HG03575 (cell line): ENCODE results near the gene MOGAT3.

ENCODE experiments used
- ATAC-seq: cut with Tn5 transposase; IDR thresholded peaks from one replicate; pipeline ENCODE4 v1.9.1; 2021; ENCODE audit not compliant: unreplicated experiment, insufficient number of reproducible peaks, low FRiP score; ENCODE audit errors: extremely low read depth

Gene MOGAT3

GRCh38 chr7:101165958-101166647 is 34.7 kb downstream of the MOGAT3 start:
- ATAC-seq, result no peak

DNA sequence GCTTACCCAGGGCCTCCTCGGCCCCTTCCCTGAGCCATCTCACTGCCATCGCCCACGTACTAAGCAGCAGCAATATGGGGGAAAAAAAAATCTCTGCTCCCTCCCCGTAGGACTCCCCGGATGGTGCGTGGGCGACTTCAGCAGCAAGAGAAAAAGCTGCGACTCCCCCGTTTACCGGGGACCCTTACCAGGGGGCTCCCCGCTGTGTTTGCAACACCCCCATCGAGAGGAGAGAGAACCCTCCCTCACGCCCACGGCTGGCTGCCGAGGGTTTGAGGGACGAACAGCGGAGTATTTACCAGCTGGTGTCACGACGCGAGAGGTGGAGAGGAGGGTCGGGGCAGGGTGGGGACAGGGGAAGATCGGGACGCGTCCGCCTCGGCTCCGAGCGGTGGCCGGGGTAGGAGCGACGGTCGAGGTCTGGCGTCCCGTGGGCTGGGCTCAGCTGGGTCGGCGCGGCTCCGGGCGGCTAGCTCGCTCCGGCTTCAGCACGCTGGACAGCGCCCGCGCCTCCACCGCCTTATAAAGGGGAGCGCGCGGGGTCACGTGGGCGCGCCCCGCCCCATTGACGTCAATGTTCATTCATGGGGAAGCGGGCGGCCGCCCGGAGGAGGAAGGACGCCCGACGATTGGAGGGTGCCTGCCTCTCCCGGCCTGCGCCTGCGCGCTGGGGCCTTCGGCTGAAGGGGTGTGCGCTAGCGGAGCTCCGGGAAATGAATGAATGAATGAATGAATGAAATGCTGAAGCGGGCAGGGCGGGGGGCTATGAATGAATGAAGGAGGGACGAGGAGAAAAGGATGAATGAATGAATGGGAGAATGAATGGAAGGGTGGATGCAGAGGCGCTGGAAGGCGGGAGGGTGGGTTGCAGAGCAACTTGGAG is 35.5 kb downstream of the MOGAT3 start, which contains the start of gene VGF:
Gene VGF (minus strand): TSS at position 495 of the 883 bp plus-strand sequence. CDS start 726 bp downstream, outside the sequence.
- ATAC-seq, result no peak

DNA sequence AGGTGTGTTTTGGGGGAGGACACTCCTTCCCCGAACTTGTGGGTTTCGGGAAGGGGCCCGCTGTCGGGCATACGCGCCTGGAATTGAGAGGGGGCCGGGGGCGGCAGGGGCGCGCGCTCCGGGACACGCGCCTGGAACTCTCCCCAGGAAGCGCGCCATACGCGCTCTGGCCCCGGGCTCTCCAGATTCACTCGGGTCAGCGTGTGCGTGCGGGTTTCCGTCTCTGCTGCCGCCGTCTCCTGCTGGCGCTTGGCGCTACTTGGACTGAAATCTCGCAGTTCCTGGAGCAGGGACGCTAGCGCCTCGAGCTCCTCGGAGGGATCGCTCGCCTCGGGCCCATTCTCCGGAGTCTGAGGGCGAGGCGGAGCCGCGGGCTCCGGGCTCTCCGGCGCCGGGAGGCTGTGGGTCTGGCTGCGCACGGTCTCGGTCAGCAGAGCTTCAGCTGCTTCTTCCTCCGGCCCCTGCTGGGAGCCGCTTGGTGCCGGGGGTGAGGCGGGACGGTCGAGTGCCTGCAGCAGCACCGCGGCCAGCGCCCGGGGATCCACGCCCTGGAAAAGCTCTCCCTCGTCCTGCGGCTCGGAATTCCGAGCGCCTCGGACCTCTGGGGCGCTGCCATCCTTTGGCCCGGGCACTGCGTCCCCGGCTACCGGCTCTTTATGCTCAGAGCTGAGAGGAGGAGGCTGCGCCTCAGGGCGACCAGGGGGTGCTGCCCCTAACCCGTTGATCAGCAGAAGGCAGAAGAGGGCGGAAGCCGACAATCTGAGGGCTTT is 36.6 kb downstream of the MOGAT3 start:
- ATAC-seq, result no peak

DNA sequence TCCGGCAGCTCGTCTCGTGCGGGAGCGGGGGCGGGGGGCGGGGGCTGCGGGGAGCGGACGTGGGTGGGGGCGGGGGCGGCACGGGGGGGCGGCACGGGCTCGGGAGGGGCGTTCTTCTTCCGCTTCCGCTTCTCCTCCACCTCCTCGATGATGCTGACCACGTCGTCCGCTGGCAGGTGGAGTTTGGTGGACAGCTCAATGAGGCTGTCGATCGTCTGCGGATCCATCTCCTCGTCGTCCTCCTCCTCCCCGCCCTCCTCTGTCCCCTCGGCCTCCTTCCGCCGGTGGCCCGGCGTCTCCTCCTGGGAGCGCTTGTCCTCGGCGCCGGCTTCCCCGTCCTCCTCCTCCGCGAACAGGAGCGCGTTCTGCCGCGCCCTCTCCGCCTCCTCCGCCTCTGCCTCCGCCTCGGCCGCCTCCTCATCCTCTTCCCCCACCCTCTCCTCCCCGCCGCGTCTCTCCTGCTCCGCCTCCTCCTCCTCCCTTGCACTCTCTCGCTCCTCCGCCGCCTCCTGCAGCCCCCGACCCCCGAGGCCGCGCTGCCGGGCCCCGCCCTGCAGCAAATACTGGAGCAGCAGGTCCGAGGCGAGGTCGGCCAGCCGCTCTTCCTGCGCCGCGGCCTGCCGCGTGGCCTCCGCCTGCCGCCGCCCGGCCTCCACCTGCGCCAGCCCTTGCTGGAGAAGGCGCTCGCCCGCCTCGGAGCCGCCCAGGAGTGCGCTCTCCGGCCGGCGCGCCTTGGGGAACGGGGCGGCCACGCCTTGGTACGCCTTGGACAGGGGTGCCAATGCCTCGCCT is 37.4 kb downstream of the MOGAT3 start:
- ATAC-seq, result no peak

- ATAC-seq, result no peak
Observed at GRCh38 chr7:101162551-101163278, 38.1 kb downstream of the MOGAT3 start.

DNA sequence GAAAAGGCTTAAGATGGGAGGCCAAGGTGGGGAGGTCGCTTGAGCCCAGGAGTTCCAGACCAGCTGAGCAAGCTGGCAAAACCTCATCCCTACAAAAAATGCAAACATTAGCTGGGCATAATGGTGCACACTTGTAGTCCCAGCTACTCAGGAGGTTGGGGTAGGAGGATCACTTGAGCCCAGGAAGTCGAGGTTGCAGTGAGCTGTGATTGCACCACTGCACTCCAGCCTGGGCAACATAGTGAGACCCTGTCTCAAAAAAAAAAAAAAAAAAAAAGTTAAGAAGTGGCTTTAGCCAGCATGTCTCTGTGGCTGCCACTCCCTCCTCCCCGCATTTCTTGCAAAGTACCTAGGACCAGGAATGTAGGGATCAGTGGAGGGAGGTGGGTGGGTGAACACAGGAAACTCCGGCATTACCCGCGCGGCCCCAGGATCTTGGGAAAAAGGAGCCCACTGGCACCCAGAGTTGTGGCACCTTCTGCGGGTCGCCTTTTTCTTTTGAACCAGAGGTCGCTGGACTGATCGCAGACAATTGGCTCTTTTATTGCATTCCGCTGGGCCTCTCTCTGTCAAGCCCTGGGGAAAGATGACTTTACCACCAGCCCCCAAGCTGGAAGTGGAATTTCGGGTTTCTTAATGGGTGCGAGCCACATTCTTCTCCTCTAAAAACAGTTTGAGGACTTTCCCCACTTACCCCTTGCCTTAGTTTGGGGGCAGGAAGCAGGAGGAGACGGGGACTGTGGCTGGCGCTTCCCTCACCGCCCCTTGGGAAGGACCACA is 39.0 kb downstream of the MOGAT3 start:
- ATAC-seq, result no peak

- ATAC-seq, result no peak
Observed at GRCh38 chr7:101160910-101161309, 39.9 kb downstream of the MOGAT3 start.

DNA sequence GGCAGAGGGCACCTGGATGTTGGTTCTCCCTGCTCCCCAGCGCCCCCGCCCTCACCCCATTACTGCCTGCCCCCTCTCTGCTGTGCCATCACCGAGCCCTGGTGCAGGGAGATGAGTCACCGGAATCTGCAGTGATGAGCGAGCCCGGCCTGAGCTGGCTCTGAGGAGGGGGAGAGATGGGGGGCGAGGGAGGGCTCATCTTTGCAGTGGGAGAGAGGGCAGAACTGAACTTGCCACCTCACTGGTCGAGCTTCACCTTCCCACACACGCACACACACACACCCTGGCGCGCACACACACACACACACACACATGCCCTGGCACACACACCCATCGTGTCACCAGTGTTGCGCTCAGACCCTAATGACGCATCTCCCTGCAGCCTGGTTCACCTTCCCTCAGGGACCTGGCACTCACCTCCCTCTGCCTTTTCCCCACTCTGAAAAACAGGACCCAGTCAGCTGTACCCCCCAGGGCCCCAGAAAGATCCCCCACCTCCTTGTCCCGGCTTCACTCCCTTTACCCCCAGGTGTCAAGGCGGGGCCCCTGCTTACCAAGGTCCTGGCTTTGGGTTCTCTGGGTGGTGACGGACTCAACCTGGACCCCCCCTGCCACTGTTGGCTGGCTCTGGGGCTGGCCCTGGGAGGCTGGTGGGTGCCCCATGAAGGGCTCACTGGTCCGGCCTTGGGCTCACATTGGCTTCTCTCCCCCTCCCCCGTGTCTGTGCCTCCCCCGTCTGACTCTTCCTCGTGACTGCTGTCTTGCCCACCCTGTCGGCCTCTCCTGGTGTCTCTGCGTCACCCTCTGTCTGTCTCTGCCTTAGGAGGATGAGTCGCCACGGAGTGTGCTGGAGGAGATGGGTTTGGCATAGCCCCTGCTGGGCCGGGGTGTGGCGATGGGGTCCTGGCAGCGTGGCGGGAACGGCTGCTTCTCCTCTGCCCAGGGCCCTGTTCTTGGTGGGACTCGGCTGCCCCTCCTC is 40.9 kb downstream of the MOGAT3 start:
- ATAC-seq, result no peak

DNA sequence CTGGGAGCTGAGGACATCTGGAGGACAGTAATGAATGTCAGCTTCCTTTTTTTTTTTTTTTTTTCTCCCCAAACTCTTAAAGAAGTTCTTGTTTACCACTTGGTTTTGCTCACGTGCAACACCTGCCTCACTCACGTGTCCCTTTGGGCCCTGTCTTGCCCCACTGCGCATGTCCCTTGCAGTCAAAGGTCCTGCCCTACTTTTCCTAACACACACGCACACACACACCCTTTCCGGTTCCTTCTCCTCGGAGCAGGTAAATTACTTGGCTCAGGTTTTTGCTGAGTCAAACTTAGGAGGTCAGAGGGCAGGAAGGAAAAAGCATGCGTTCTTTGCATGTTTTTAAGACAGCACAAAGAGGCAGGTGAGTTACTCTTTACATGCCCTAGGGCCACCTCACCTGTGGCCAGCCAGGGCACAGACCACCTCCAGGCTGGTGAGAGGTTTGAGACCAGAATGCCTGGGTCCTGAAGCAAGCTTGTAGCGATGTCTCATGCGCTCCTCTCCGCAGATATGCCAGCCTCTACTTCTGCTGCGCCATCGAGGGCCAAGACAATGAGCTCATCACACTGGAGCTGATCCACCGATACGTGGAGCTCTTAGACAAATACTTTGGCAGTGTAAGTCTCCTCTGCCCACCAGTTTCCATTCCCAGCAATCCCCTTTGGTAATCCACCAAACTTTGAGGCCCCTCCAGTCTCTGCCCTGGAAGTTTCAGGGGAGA is 43.8 kb downstream of the MOGAT3 start:
- no peak for ATAC-seq

DNA sequence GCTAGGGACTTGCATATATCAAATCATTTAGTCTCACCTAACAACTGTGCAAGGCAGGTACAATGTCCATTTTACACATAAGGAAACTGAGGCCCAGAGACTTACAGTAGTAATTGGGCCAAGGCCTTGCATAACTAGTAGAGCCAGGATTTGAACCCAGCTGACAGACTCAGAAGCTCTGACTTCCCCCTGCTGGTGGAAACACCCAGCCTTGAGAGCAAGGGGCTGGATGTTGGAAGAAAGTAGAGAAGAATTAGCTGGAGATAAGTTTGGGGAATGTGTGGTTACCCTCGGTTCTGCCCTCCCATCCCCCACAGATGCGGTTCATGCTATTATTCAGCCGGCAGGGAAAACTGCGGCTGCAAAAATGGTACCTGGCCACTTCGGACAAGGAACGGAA is 44.6 kb downstream of the MOGAT3 start:
- no peak for ATAC-seq

DNA sequence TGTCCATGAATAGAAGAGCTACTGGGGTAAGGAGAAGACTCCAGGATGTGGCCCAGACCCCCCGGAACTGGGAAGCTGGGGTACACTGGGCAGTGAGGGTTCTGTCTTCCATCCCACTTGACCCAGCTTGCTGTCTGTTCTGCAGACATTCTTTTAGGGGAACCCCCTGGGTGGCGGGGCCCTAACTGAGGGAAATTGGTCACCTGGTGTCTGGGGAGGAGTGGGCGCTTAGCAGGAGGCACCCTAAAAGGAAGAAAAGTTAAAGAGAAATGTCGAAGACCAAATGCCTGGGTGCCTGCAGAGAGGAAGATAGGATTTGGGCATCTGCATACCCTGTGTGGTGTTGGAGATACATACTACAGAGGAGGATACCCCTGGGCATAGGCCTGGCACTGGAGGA is 45.5 kb downstream of the MOGAT3 start:
- ATAC-seq, result no peak

DNA sequence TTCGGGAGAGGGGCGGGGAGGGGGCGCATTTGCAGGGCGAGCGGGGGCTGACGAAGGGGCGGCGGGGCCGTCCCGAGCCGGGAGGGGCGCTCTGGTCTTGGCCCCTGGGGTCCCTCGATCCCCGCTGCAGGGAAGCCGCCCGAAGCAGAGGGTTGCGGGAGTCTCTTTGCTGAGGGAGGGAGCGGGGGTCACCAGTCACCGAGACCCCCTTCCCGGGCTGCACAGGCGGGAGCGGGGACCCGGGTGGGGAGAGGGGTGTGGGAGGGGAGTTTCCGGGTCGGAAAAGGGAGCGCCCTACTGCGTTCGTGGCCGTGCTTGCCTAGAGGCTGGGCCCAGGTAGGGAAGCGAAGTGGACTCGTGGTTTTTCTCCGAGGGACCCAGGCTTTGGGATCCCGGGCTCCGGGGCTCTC is 46.1 kb downstream of the MOGAT3 start:
- ATAC-seq, result no peak

DNA sequence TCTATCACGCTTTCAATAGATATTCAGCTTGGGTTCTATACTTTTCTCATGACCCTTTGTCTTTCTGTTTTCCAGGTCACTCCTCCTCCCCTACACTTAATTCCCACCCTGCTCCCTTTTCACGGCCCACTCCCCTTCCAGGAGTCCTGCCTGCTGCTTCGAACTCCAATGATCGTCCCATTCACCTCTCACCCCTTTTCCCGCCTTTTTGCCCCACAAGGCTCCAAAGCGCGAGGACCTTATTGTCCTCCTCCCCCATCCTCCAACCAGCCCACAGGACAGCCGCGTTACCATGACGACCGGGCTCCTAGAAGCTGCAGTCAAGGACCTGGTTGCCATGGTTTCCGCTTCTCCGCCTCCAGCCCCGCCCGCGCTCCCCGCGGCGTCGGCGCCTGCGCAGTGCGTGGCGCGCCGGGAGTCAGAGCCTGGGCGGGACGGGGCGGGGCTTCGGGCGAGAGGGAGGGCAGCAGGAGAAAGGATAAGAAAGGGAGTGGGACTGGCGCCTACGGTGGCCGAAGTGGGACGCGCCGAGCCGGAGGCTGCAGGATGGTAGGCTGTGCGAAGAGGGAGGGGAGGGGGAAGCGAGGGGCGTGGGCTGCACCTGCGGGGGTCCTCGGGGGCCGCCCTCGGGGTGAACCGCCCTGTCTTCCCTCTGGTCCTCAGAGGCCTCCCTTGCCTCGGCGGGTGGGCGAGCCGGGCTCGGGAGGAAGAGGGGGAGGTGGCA is 46.7 kb downstream of the MOGAT3 start, which contains the start of gene AP1S1:
Gene AP1S1 (plus strand): TSS at position 508 of the 724 bp plus-strand sequence. CDS start 39 bp downstream, at position 547.
- no peak for ATAC-seq

- ATAC-seq, result no peak
Observed at GRCh38 chr7:101151908-101152651, 48.8 kb downstream of the MOGAT3 start.
